ENCODE results near the gene KIAA1217. TPM values are rescaled to one million over a fixed set of nuclear protein-coding genes. Genes with fewer than 3 reads are reported as not detected.

Gene KIAA1217
- total and polyA plus RNA-seq, 9 of the 15 experiments (the other 6 are each of a cell fraction or from before 2014, with no cell fraction given), result 0.04 TPM; not detected in 8

GRCh38 chr10:24484771-24485170, 275.8 kb downstream of the KIAA1217 start:
- no TSS peak for BruUV-seq (replicated peaks)
- CTCF ChIA-PET (ENCODE audit: low intra/inter-chr PET ratio), result no interaction called here
- POLR2A ChIA-PET, result no interaction called here

GRCh38 chr10:24485304-24485703, 276.4 kb downstream of the KIAA1217 start:
- peaks cover 0 to 8% of the 10 kb centered on the region in 2 experiments; a peak in 2 of 5 replicates for H3K27me3 ChIP-seq (ENCODE audit: control insufficient read depth in 2 of 2, insufficient read depth in 2 of 2, low read length in 2 of 2)
- H3K9me3 ChIP-seq (replicated peaks; ENCODE audit: control insufficient read depth, insufficient read depth, low read depth, low read length), result no peaks in the 10 kb centered on the region
- no peaks in the 10 kb centered on the region for H3K36me3 ChIP-seq (ENCODE audit: control insufficient read depth, insufficient read depth, low read length)
- POLR2A ChIA-PET, result interaction anchor here (0.5 kb wide), 1 partner anchor 1867 kb away, joined by 3 read pairs; no protein-coding TSS in a partner anchor
- H3K9me1 ChIP-seq (ENCODE audit: control insufficient read depth, insufficient read depth, low read length), result no peaks in the 10 kb centered on the region
- H3K9ac ChIP-seq (ENCODE audit: insufficient read depth in 1 of 2, low read depth in 2 of 2, low read length in 2 of 2), result no peak overlapping the region
- DNase-seq (ENCODE audit: extremely low read depth in 1 of 4, low spot score in 3 of 4), result no peak
- no peak for FAIRE-seq
- BruUV-seq (replicated peaks), result no TSS peak
- H3K4me3 ChIP-seq, result no peak overlapping the region
- no peak for ATAC-seq
- in situ Hi-C loops (cut with MboI), result no loop called here
- H2AFZ ChIP-seq (ENCODE audit: low read depth, low read length), result no peak overlapping the region
- no peaks in the 10 kb centered on the region for H3K4me1 ChIP-seq (replicated peaks in 1 of 2; ENCODE audit: control insufficient read depth in 2 of 2, insufficient read depth in 2 of 2, low read length in 2 of 2)
- no peaks in the 10 kb centered on the region for H3K79me2 ChIP-seq (ENCODE audit: control insufficient read depth, insufficient read depth, low read length)
- CTCF ChIA-PET (ENCODE audit: low intra/inter-chr PET ratio), result no interaction called here
- no peak overlapping the region for H3K27ac ChIP-seq (ENCODE audit: extremely low read depth, low read depth, low read length)
- intact Hi-C loops (cut with micrococcal nuclease), result no loop called here
- WGBS (ENCODE audit: insufficient coverage, low coverage, missing lambda C conversion rate), result 0% methylated on average over 5 of the region's 5 CpGs
- no peak overlapping the region for H3K4me2 ChIP-seq (ENCODE audit: insufficient read depth, low read length)
- no peaks in the 10 kb centered on the region for H4K20me1 ChIP-seq (replicated peaks; ENCODE audit: control insufficient read depth, insufficient read depth, low read length)
- no peak for TF ChIP-seq RAD51 (IDR thresholded peaks at IDR 0.05; ENCODE audit: borderline replicate concordance, low read depth)
- no peak for TF ChIP-seq NFIX (CRISPR knock-in tag; IDR thresholded peaks at IDR 0.05; ENCODE audit: low read depth)
- no peak for TF ChIP-seq ZFP30 (CRISPR knock-in tag; IDR thresholded peaks at IDR 0.05; ENCODE audit: borderline replicate concordance)
- TF ChIP-seq FOS (IDR thresholded peaks at IDR 0.05; ENCODE audit: extremely low read depth, insufficient read length), result no peak
- TF ChIP-seq SIN3A (IDR thresholded peaks at IDR 0.05; ENCODE audit: borderline replicate concordance in 2 of 2, control insufficient read depth in 1 of 2, low read depth in 2 of 2, low read length in 2 of 2), result no peak
- TF ChIP-seq OTX1 (CRISPR knock-in tag; IDR thresholded peaks at IDR 0.05), result no peak
- TF ChIP-seq KLF13 (tag; IDR thresholded peaks at IDR 0.05; ENCODE audit: borderline replicate concordance, low read depth), result no peak
- TF ChIP-seq POLR3G (IDR thresholded peaks at IDR 0.05; ENCODE audit: extremely low read depth, insufficient read length, insufficient replicate concordance), result no peak
- TF ChIP-seq TAF9B (IDR thresholded peaks at IDR 0.05; ENCODE audit: partially characterized antibody), result no peak
- no peak for TF ChIP-seq ZFP36 (IDR thresholded peaks at IDR 0.05; ENCODE audit: low read depth, low read length, partially characterized antibody)
- TF ChIP-seq SMC3 (conservative IDR thresholded peaks at IDR 0.05; ENCODE audit: insufficient read depth, low read depth, low read length), result no peak
- TF ChIP-seq ATF3 (IDR thresholded peaks at IDR 0.05), result no peak
- TF ChIP-seq ATF3 (CRISPR knock-in tag; conservative IDR thresholded peaks at IDR 0.05), result no peak
- TF ChIP-seq POLR2B (IDR thresholded peaks at IDR 0.05; ENCODE audit: low read depth, partially characterized antibody), result no peak

More at GRCh38 chr10:24484771-24485170, 275.8 kb downstream of the KIAA1217 start:
- H2AFZ ChIP-seq (ENCODE audit: low read depth, low read length), result no peak overlapping the region
- H3K4me2 ChIP-seq (ENCODE audit: insufficient read depth, low read length), result no peak overlapping the region
- in situ Hi-C loops (cut with MboI) (no loop called here), intact Hi-C loops (cut with micrococcal nuclease) (no loop called here)
- no peak for DNase-seq (ENCODE audit: extremely low read depth in 1 of 4, low spot score in 3 of 4)
- no peak for TF ChIP-seq POLR2H (tag; IDR thresholded peaks at IDR 0.05; ENCODE audit: low read depth)
- no peak for TF ChIP-seq MBD2 (IDR thresholded peaks at IDR 0.05; ENCODE audit: borderline replicate concordance, low read depth)
- TF ChIP-seq SIRT6 (IDR thresholded peaks at IDR 0.05; ENCODE audit: low read depth, low read length), result no peak
- TF ChIP-seq E2F3 (CRISPR knock-in tag; IDR thresholded peaks at IDR 0.05), result no peak
- TF ChIP-seq BRF1 (IDR thresholded peaks at IDR 0.05; ENCODE audit: borderline replicate concordance, extremely low read depth, insufficient read length), result no peak
- no peak for TF ChIP-seq TAF9B (IDR thresholded peaks at IDR 0.05; ENCODE audit: partially characterized antibody)
- no peak for TF ChIP-seq XRCC3 (IDR thresholded peaks at IDR 0.05)
- no peak for TF ChIP-seq JUN (IDR thresholded peaks at IDR 0.05; ENCODE audit: borderline replicate concordance, low read depth, low read length)
- no peak for TF ChIP-seq JUN (CRISPR knock-in tag; IDR thresholded peaks at IDR 0.05; ENCODE audit: borderline replicate concordance)
- ATAC-seq, result no peak
- H3K9ac ChIP-seq (ENCODE audit: insufficient read depth in 1 of 2, low read depth in 2 of 2, low read length in 2 of 2), result no peak overlapping the region
- no peaks in the 10 kb centered on the region for H4K20me1 ChIP-seq (replicated peaks; ENCODE audit: control insufficient read depth, insufficient read depth, low read length)
- no peak overlapping the region for H3K4me3 ChIP-seq
- no peaks in the 10 kb centered on the region for H3K79me2 ChIP-seq (ENCODE audit: control insufficient read depth, insufficient read depth, low read length)
- no peaks in the 10 kb centered on the region for H3K4me1 ChIP-seq (replicated peaks in 1 of 2; ENCODE audit: control insufficient read depth in 2 of 2, insufficient read depth in 2 of 2, low read length in 2 of 2)
- no peak overlapping the region for H3K27ac ChIP-seq (ENCODE audit: extremely low read depth, low read depth, low read length)
- H3K9me1 ChIP-seq (ENCODE audit: control insufficient read depth, insufficient read depth, low read length), result no peaks in the 10 kb centered on the region
- no peaks in the 10 kb centered on the region for H3K9me3 ChIP-seq (replicated peaks; ENCODE audit: control insufficient read depth, insufficient read depth, low read depth, low read length)
- FAIRE-seq, result no peak
- H3K36me3 ChIP-seq (ENCODE audit: control insufficient read depth, insufficient read depth, low read length), result no peaks in the 10 kb centered on the region
- peaks cover 0 to 8% of the 10 kb centered on the region in 2 experiments; a peak in 2 of 5 replicates for H3K27me3 ChIP-seq (ENCODE audit: control insufficient read depth in 2 of 2, insufficient read depth in 2 of 2, low read length in 2 of 2)
- 0% methylated on average over 3 of the region's 3 CpGs for WGBS (ENCODE audit: insufficient coverage, low coverage, missing lambda C conversion rate)
